ENCODE measurements around the gene PARD3.

PARD3 gene

DNA sequence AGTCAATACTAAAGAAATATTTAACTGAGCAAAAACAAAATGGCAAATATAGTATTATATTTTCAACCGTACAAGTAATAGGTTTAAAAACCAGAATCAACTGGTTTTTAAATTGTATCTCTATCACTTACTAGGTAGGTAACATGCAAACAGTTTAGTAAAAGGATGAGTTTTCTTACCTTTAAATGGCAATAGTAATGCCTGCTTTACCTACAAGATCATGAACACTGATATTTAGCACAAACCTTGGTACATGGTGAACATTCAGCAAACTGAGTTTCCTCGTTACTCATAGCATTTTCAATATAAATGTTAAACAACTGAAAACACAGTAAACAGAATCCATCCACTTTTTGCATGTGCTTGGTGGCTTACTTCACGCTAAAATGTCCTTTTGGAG is 389.1 kb downstream of the PARD3 start:
- in situ Hi-C loops (cut with HindIII; ENCODE audit: low sequenced_read_pairs), result no loop called here
- TF ChIP-seq, protein P1, sequence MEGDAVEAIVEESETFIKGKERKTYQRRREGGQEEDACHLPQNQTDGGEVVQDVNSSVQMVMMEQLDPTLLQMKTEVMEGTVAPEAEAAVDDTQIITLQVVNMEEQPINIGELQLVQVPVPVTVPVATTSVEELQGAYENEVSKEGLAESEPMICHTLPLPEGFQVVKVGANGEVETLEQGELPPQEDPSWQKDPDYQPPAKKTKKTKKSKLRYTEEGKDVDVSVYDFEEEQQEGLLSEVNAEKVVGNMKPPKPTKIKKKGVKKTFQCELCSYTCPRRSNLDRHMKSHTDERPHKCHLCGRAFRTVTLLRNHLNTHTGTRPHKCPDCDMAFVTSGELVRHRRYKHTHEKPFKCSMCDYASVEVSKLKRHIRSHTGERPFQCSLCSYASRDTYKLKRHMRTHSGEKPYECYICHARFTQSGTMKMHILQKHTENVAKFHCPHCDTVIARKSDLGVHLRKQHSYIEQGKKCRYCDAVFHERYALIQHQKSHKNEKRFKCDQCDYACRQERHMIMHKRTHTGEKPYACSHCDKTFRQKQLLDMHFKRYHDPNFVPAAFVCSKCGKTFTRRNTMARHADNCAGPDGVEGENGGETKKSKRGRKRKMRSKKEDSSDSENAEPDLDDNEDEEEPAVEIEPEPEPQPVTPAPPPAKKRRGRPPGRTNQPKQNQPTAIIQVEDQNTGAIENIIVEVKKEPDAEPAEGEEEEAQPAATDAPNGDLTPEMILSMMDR (IDR thresholded peaks at IDR 0.05; ENCODE audit: low read depth, low read length), result no peak
- DNase-seq (ENCODE audit: low read depth, low spot score), result no peak
- H3K4me3 ChIP-seq (ENCODE audit: low read depth, low read length), result no peak overlapping the region

- no peak overlapping the region for H3K4me3 ChIP-seq (ENCODE audit: low read depth, low read length)
- in situ Hi-C loops (cut with HindIII; ENCODE audit: low sequenced_read_pairs), result no loop called here
- TF ChIP-seq, protein P1 (IDR thresholded peaks at IDR 0.05; ENCODE audit: low read depth, low read length), result no peak
- no peak for DNase-seq (ENCODE audit: low read depth, low spot score)
Measured at GRCh38 chr10:34423673-34424625, 391.1 kb downstream of the PARD3 start.

DNA sequence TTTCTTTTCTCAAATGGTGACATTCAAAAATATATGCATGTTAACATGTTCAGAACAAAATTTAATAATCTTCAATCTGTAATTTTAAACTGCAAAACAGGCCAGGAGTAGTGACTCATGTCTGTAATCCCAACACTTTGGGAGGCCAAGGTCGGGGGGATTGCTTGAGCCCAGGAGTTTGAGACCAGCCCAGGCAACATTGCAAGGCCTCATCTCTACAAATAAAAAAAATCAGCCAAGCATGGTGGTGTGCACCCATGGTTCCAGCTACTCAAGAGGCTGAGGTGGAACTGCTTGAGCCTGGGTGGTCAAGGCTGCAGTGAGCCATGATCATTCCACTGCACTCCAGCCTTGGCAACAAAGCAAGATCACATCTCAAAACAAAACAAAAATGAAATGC is 394.3 kb downstream of the PARD3 start:
- in situ Hi-C loops (cut with HindIII; ENCODE audit: low sequenced_read_pairs), result no loop called here
- H3K4me3 ChIP-seq (ENCODE audit: low read depth, low read length), result no peak overlapping the region
- TF ChIP-seq, protein P1 (IDR thresholded peaks at IDR 0.05; ENCODE audit: low read depth, low read length), result no peak
- DNase-seq (ENCODE audit: low read depth, low spot score), result no peak

DNA sequence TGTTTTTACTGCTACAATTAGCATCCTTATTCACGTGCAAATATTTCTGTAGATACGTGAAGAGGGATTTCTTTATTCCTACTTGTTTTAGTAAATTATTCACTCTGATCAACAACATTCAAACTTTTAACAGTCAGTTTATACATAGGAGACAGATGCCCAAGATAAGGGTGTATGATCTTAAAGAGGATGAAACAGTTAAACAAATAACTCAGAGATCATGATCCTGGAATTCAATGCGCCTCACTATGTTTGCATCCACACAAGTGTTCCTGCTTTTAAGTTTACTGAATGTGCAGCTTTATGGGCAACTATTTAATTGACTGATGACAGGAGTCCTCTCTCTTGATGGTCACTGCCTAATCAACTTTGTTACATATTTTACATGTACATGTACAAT is 394.8 kb downstream of the PARD3 start:
- in situ Hi-C loops (cut with HindIII; ENCODE audit: low sequenced_read_pairs), result no loop called here
- DNase-seq (ENCODE audit: low read depth, low spot score), result no peak
- TF ChIP-seq, protein P1 (IDR thresholded peaks at IDR 0.05; ENCODE audit: low read depth, low read length), result no peak
- no peak overlapping the region for H3K4me3 ChIP-seq (ENCODE audit: low read depth, low read length)

DNA sequence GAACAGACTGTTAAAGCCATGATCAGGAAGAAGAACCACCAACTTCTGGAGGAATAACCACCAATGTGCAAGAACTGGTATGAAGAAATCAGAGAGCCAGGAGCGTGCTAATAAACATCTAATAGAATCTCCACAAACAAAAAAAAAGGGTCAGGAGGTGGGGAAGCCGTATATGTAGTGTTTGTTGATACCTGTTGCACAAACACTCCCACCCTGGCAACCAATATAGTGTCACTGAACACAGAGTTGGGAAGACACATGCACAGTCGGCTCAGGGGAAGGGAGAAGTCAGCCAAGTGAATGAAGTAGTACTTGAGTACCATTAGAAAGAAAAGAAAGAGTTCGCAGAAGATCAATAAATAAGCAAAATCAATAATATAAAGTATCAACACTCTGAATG is 400.1 kb downstream of the PARD3 start:
- DNase-seq (ENCODE audit: low read depth, low spot score), result no peak
- TF ChIP-seq, protein P1 (IDR thresholded peaks at IDR 0.05; ENCODE audit: low read depth, low read length), result no peak
- no peak overlapping the region for H3K4me3 ChIP-seq (ENCODE audit: low read depth, low read length)
- in situ Hi-C loops (cut with HindIII; ENCODE audit: low sequenced_read_pairs), result no loop called here

GRCh38 chr10:34413756-34414587 is 401.1 kb downstream of the PARD3 start:
- in situ Hi-C loops (cut with HindIII; ENCODE audit: low sequenced_read_pairs), result no loop called here
- TF ChIP-seq, protein P1 (IDR thresholded peaks at IDR 0.05; ENCODE audit: low read depth, low read length), result no peak
- H3K4me3 ChIP-seq (ENCODE audit: low read depth, low read length), result no peak overlapping the region
- no peak for DNase-seq (ENCODE audit: low read depth, low spot score)
